ELF-1 (cell line): ENCODE results near the gene USP16.

ENCODE experiments used
- DNase-seq: peaks from one replicate; pipeline ENCODE4 v3.0.0-alpha.2; 2016; ENCODE audit warnings: low read depth, low spot score

The USP16 gene

GRCh38 chr21:29082046-29082815 lies 57.8 kb downstream of the USP16 start:
- DNase-seq: no peak

- DNase-seq: no peak
Observed at GRCh38 chr21:29083306-29083705, 58.8 kb downstream of the USP16 start.

- no peak for DNase-seq
Observed at GRCh38 chr21:29084372-29084771, 59.9 kb downstream of the USP16 start.

- DNase-seq: no peak
Observed at GRCh38 chr21:29085106-29085752, 60.8 kb downstream of the USP16 start.

GRCh38 chr21:29091033-29091432 lies 66.6 kb downstream of the USP16 start:
- DNase-seq: no peak

GRCh38 chr21:29092102-29092959 lies 67.9 kb downstream of the USP16 start:
- DNase-seq: no peak

GRCh38 chr21:29096218-29097015 lies 71.9 kb downstream of the USP16 start:
- no peak for DNase-seq

- no peak for DNase-seq
Observed at GRCh38 chr21:29098156-29098555, 73.7 kb downstream of the USP16 start.

- DNase-seq: no peak
Observed at GRCh38 chr21:29102791-29103257, 78.4 kb downstream of the USP16 start.
